ENCODE measurements around the gene MED22. TPM values are rescaled to one million over a fixed set of nuclear protein-coding genes. Genes with fewer than 3 reads are reported as not detected.
"Not testable (repeated sequence)": the region's sequence is repeated elsewhere in the genome, so short reads cannot be mapped to it uniquely, and the experiment has no call there.

Gene MED22
- total RNA-seq, 5 donors from 2014 or later (not counting 1 experiment from before 2014, with no cell fraction given): 25.9 to 44.8 (median 40.7) TPM

DNA sequence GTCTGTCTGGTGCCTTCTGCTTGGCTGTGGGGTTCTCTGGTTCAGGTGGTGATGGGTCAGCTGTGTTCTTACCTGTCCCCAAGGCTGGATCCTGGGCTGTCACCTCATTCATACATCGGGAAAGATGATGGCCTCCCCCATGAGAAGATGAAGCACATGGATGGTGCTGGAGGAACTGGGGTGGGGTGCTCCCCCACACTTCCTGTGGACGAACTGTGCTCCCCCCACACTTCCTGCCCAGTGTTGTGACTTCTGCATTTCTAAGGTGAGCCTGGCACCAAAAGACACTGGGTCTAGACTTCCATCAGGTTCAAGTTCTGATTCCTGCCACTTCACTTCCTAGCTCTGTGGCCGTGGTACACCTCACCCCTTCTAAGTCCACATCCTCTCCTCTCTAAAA lies 7.7 kb downstream of the MED22 start:
- WGBS (ENCODE audit: insufficient coverage): 0% methylated on average over 1 of the region's 3 CpGs
- H3K36me3 Mint-ChIP-seq: peaks cover 34% of the 10 kb centered on the region
- Histone ChIP-seq H3K4me1 (ENCODE audit: control insufficient read depth in 1 of 2, extremely low read depth in 1 of 2, insufficient read depth in 2 of 2, low read length in 2 of 2) (peaks cover 3 to 41% of the 10 kb centered on the region in 2 experiments), H3K4me3 (ENCODE audit: control insufficient read depth in 1 of 2, extremely low read depth in 1 of 2, low read length in 1 of 2) (no peak overlapping the region), H3K27ac (ENCODE audit: low read length) (no peak overlapping the region), H3K9me3 (no peaks in the 10 kb centered on the region), H3K27me3 (replicated peaks in 1 of 2; ENCODE audit: control insufficient read depth in 2 of 2, extremely low read depth in 1 of 2, insufficient read depth in 2 of 2, low read length in 1 of 2) (no peaks in the 10 kb centered on the region), H3K36me3 (ENCODE audit: control insufficient read depth in 2 of 2, extremely low read depth in 1 of 2, insufficient read depth in 1 of 2, low read length in 1 of 2) (peaks cover 10 to 55% of the 10 kb centered on the region in 2 donors)
- peaks cover 28 to 58% (median 40%) of the 10 kb centered on the region in 3 donors for H3K4me1 Mint-ChIP-seq
- H3K27me3 Mint-ChIP-seq: no peaks in the 10 kb centered on the region
- CTCF ChIA-PET: interaction anchor here in 1 of 2 donors (0.6 kb wide), 1 partner anchor 1881 kb away, joined by 4 read pairs; no protein-coding TSS in a partner anchor
- no peaks in the 10 kb centered on the region for H3K9me3 Mint-ChIP-seq
- peak overlapping the region; percentile 62 to 82 for H3K27ac Mint-ChIP-seq
- DNase-seq (no peak), ATAC-seq (replicated peaks in 1 of 4) (no peak)
- POLR2A ChIA-PET: no interaction called here
- H3K4me3 Mint-ChIP-seq: peak overlapping the region in 1 of 3 donors; percentile 9

DNA sequence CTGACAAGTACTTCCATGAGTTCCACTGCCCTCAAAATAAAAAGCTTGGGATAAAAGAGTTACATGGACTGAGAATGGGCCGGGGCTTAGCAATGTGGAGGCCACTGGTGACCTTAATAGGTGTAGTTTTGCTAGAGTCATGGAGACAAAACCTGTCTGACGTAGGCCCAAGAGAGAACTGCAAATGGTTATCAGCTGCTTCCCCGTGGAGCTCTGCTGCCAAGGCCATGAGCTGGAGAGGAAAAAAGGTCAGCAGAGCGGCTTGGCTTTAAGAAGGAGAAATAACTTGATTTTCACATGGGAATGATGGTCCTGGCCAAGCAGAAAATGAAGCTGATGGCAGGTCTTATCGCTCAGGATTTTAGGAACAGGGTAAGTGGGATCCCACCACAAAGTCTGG lies 8.3 kb downstream of the MED22 start:
- Mint-ChIP-seq H3K27ac (peak overlapping the region; percentile 59 to 82), H3K36me3 (peaks cover 32% of the 10 kb centered on the region), H3K9me3 (no peaks in the 10 kb centered on the region), H3K4me1 (peaks cover 34 to 63% (median 45%) of the 10 kb centered on the region in 3 donors), H3K4me3 (no peak overlapping the region), H3K27me3 (no peaks in the 10 kb centered on the region)
- no peak for ATAC-seq (replicated peaks in 1 of 4)
- peaks cover 9 to 47% of the 10 kb centered on the region in 2 experiments for H3K4me1 ChIP-seq (ENCODE audit: control insufficient read depth in 1 of 2, extremely low read depth in 1 of 2, insufficient read depth in 2 of 2, low read length in 2 of 2)
- POLR2A ChIA-PET: no interaction called here
- DNase-seq: no peak
- peaks cover 11 to 49% of the 10 kb centered on the region in 2 donors for H3K36me3 ChIP-seq (ENCODE audit: control insufficient read depth in 2 of 2, extremely low read depth in 1 of 2, insufficient read depth in 1 of 2, low read length in 1 of 2)
- CTCF ChIA-PET: interaction anchor here in 1 of 2 donors (0.6 kb wide), 1 partner anchor 1880 kb away, joined by 4 read pairs; no protein-coding TSS in a partner anchor
- WGBS (ENCODE audit: insufficient coverage): 98% methylated on average over 5 of the region's 5 CpGs
- no peak overlapping the region for H3K4me3 ChIP-seq (ENCODE audit: control insufficient read depth in 1 of 2, extremely low read depth in 1 of 2, low read length in 1 of 2)
- no peaks in the 10 kb centered on the region for H3K27me3 ChIP-seq (replicated peaks in 1 of 2; ENCODE audit: control insufficient read depth in 2 of 2, extremely low read depth in 1 of 2, insufficient read depth in 2 of 2, low read length in 1 of 2)
- H3K27ac ChIP-seq (ENCODE audit: low read length): no peak overlapping the region
- no peaks in the 10 kb centered on the region for H3K9me3 ChIP-seq

DNA sequence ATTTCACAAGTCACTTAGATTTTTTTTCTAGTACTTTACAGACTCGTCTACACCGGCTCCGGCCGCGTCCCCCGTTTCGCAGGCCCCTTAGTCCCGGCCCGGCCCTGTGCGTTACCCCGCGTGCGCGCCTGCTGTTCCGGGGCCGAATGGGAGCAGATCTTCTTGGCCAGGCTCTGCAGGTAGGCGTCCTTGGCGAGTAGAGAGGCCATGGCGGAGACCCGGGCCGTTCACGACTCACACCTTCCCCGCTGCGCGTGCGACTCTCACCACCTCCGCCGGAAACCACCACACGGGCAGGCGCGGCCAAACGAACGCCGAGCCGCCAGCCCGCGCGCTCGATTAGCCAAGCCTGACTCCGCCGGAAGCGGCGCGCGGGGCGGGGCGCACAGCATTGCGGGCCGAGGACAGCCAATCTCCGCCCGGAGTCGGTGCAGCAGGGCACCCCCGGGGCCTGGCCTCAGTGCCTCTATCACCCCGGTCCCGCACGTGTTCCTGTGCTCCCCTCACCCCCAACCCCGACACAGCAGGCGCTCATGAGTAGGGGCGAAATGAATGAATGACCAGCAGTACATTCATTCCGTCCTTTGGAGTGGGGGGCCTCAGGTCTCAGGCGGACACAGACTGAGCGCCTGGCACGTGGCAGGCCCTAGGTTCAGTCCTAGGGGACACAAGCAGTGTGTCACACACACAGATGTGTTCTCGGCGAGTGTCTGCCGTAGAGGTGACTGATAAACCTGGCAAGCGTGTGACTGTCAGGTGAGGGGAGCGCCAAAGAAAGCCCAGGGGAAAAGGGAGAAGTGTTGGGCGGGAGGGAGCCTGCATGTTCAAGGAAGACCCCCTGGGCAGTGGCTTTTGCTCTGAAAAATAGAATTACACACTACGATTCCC lies 11.8 kb downstream of the MED22 start, which contains the start of gene SURF6:
TSS of gene SURF6 (minus strand) at position 265 of the 888 bp plus-strand sequence. CDS start at position 209, 56 bp downstream.
- no peaks in the 10 kb centered on the region for H3K27me3 Mint-ChIP-seq
- 10% methylated on average over 55 of the region's 70 CpGs for WGBS (ENCODE audit: insufficient coverage)
- peaks cover 14 to 52% of the 10 kb centered on the region in 2 experiments for H3K4me1 ChIP-seq (ENCODE audit: control insufficient read depth in 1 of 2, extremely low read depth in 1 of 2, insufficient read depth in 2 of 2, low read length in 2 of 2)
- peaks cover 26 to 51% of the 10 kb centered on the region in 2 donors for H3K36me3 ChIP-seq (ENCODE audit: control insufficient read depth in 2 of 2, extremely low read depth in 1 of 2, insufficient read depth in 1 of 2, low read length in 1 of 2)
- peak within 1 kb of the TSS; percentile 70 for H3K27ac ChIP-seq (ENCODE audit: low read length)
- peaks cover 38% of the 10 kb centered on the region for H3K36me3 Mint-ChIP-seq
- H3K4me3 Mint-ChIP-seq: peak within 1 kb of the TSS; percentile 89 to 95 (median 93)
- no peaks in the 10 kb centered on the region for H3K9me3 Mint-ChIP-seq
- peak within 1 kb of the TSS; percentile 90 to 92 for H3K27ac Mint-ChIP-seq
- peak within 1 kb of the TSS; percentile 81 to 93 for H3K4me3 ChIP-seq (ENCODE audit: control insufficient read depth in 1 of 2, extremely low read depth in 1 of 2, low read length in 1 of 2)
- no peaks in the 10 kb centered on the region for H3K27me3 ChIP-seq (replicated peaks in 1 of 2; ENCODE audit: control insufficient read depth in 2 of 2, extremely low read depth in 1 of 2, insufficient read depth in 2 of 2, low read length in 1 of 2)
- ChIA-PET CTCF (interaction anchor here in 1 of 2 donors (0.6 kb wide), 1 partner anchor 13 kb away, joined by 3 read pairs; no protein-coding TSS in a partner anchor), POLR2A (no interaction called here)
- peak; percentile 85 to 97 (median 92) for DNase-seq
- peak; percentile 94 to 95 (median 94) for ATAC-seq (replicated peaks in 1 of 4)
- peaks cover 45 to 67% (median 45%) of the 10 kb centered on the region in 3 donors for H3K4me1 Mint-ChIP-seq
- H3K9me3 ChIP-seq: no peaks in the 10 kb centered on the region

GRCh38 chr9:133334888-133335287 lies 13.0 kb downstream of the MED22 start:
- Mint-ChIP-seq H3K27ac (peak overlapping the region; percentile 90 to 92), H3K4me1 (peaks cover 33 to 56% (median 38%) of the 10 kb centered on the region in 3 donors), H3K4me3 (peak overlapping the region; percentile 89 to 95 (median 93)), H3K36me3 (peaks cover 33% of the 10 kb centered on the region)
- ATAC-seq (replicated peaks in 1 of 4); H3K27ac ChIP-seq (ENCODE audit: low read length); DNase-seq; H3K27me3 ChIP-seq (replicated peaks in 1 of 2; ENCODE audit: control insufficient read depth in 2 of 2, extremely low read depth in 1 of 2, insufficient read depth in 2 of 2, low read length in 1 of 2); H3K9me3 Mint-ChIP-seq; H3K27me3 Mint-ChIP-seq; H3K9me3 ChIP-seq; POLR2A ChIA-PET: not testable (repeated sequence)
- Histone ChIP-seq H3K36me3 (ENCODE audit: control insufficient read depth in 2 of 2, extremely low read depth in 1 of 2, insufficient read depth in 1 of 2, low read length in 1 of 2) (peaks cover 24 to 51% of the 10 kb centered on the region in 2 donors), H3K4me3 (ENCODE audit: control insufficient read depth in 1 of 2, extremely low read depth in 1 of 2, low read length in 1 of 2) (peak overlapping the region; percentile 81 to 93), H3K4me1 (ENCODE audit: control insufficient read depth in 1 of 2, extremely low read depth in 1 of 2, insufficient read depth in 2 of 2, low read length in 2 of 2) (peaks cover 14 to 40% of the 10 kb centered on the region in 2 experiments)
- 86% methylated on average over 2 of the region's 11 CpGs for WGBS (ENCODE audit: insufficient coverage)
- CTCF ChIA-PET: interaction anchor here (0.6 kb wide), 2 partner anchors 263 to 454 kb away, joined by 3 read pairs; no protein-coding TSS in a partner anchor

DNA sequence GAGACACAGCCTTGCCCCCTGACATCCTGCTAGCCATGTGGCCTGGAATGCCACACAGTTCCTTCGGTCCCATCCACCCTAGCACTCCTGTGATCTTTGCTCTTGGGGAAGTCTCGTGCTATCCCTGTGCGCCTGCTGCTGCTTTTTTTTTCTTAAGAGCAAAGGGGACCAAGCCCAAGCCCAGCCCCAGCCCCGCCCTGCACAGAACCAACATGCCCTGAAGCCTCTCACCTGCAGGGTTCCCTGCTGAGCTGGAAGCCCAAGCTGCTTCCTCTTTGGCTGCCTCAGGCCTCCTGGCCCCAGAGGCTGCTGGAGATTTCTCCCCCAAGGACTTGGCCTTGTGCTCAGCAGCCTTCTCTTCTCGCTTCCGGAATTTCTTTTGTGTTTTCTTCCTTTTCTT lies 13.8 kb downstream of the MED22 start:
- ChIA-PET POLR2A (no interaction called here), CTCF (no interaction called here)
- H3K4me1 ChIP-seq (ENCODE audit: control insufficient read depth in 1 of 2, extremely low read depth in 1 of 2, insufficient read depth in 2 of 2, low read length in 2 of 2): peaks cover 14 to 37% of the 10 kb centered on the region in 2 experiments
- DNase-seq (no peak), ATAC-seq (replicated peaks in 1 of 4) (no peak)
- peak overlapping the region in 2 of 3 donors; percentile 49 to 93 for H3K4me3 Mint-ChIP-seq
- WGBS (ENCODE audit: insufficient coverage): 98% methylated on average over 4 of the region's 6 CpGs
- H3K36me3 ChIP-seq (ENCODE audit: control insufficient read depth in 2 of 2, extremely low read depth in 1 of 2, insufficient read depth in 1 of 2, low read length in 1 of 2): peaks cover 24 to 49% of the 10 kb centered on the region in 2 donors
- H3K9me3 ChIP-seq: no peaks in the 10 kb centered on the region
- H3K27ac Mint-ChIP-seq: no peak overlapping the region
- H3K4me1 Mint-ChIP-seq: peaks cover 32 to 50% (median 37%) of the 10 kb centered on the region in 3 donors
- H3K27me3 ChIP-seq (replicated peaks in 1 of 2; ENCODE audit: control insufficient read depth in 2 of 2, extremely low read depth in 1 of 2, insufficient read depth in 2 of 2, low read length in 1 of 2): no peaks in the 10 kb centered on the region
- H3K4me3 ChIP-seq (ENCODE audit: control insufficient read depth in 1 of 2, extremely low read depth in 1 of 2, low read length in 1 of 2): no peak overlapping the region
- H3K36me3 Mint-ChIP-seq: peaks cover 27% of the 10 kb centered on the region
- no peak overlapping the region for H3K27ac ChIP-seq (ENCODE audit: low read length)
- no peaks in the 10 kb centered on the region for H3K9me3 Mint-ChIP-seq
- no peaks in the 10 kb centered on the region for H3K27me3 Mint-ChIP-seq

DNA sequence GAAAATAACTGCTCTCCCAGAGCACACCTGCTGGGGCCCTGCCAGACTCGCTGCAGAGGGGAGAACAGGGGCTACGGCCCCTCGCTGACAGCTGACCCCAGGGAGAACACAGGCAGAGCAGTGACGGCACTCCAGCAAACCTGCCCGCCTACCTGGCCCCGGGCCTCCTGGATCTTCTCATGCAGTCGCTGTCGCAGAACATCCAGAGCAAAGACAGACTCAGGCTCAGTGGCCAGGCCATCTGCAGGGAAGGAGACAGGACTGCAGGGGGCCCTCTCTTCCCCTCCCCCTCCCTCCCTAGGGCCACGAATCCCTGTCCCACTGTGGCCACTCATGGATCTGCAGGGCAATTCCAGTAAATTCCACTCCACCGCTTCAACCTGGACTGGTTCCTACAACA lies 14.4 kb downstream of the MED22 start:
- ATAC-seq (replicated peaks in 1 of 4): no peak
- Histone ChIP-seq H3K4me1 (ENCODE audit: control insufficient read depth in 1 of 2, extremely low read depth in 1 of 2, insufficient read depth in 2 of 2, low read length in 2 of 2) (peaks cover 14 to 37% of the 10 kb centered on the region in 2 experiments), H3K9me3 (no peaks in the 10 kb centered on the region), H3K36me3 (ENCODE audit: control insufficient read depth in 2 of 2, extremely low read depth in 1 of 2, insufficient read depth in 1 of 2, low read length in 1 of 2) (peaks cover 24 to 46% of the 10 kb centered on the region in 2 donors), H3K27me3 (replicated peaks in 1 of 2; ENCODE audit: control insufficient read depth in 2 of 2, extremely low read depth in 1 of 2, insufficient read depth in 2 of 2, low read length in 1 of 2) (no peaks in the 10 kb centered on the region), H3K27ac (ENCODE audit: low read length) (no peak overlapping the region), H3K4me3 (ENCODE audit: control insufficient read depth in 1 of 2, extremely low read depth in 1 of 2, low read length in 1 of 2) (no peak overlapping the region)
- POLR2A ChIA-PET: no interaction called here
- H3K9me3 Mint-ChIP-seq: no peaks in the 10 kb centered on the region
- H3K27ac Mint-ChIP-seq: no peak overlapping the region
- CTCF ChIA-PET: no interaction called here
- peaks cover 34 to 49% (median 37%) of the 10 kb centered on the region in 3 donors for H3K4me1 Mint-ChIP-seq
- DNase-seq: peak in 1 of 35 experiments; percentile 21
- H3K36me3 Mint-ChIP-seq: peaks cover 22% of the 10 kb centered on the region
- 98% methylated on average over 10 of the region's 10 CpGs for WGBS (ENCODE audit: insufficient coverage)
- H3K27me3 Mint-ChIP-seq: no peaks in the 10 kb centered on the region
- peak overlapping the region in 1 of 3 donors; percentile 17 for H3K4me3 Mint-ChIP-seq
